Measurements from ENCODE around the gene SLC46A1.

The SLC46A1 gene

DNA sequence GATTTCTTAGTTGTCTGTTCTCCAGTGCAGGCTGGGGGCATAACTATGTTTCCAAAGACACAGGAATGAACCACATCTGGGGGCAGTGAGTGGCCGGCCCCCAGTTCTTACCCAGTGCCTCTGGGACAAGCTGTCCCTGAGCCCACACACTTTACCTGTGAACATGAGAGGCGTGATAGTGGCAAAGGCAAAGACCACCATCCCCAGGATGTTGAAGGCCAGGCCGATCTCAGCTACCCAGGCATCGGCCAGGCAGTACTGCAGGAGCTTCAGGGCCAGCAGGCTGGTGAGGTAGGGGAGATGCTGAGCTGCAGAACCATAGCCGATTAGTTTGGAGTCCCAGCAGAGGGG lies 1.6 kb downstream of the SLC46A1 start:
- Histone ChIP-seq H3F3A (ENCODE audit: insufficient read depth) (no peaks in the 10 kb centered on the region), H3K27me3 (ENCODE audit: low read length) (no peaks in the 10 kb centered on the region), H4K20me1 (ENCODE audit: low read depth, low read length) (no peaks in the 10 kb centered on the region), H3K27ac (ENCODE audit: low read depth, low read length) (no peak overlapping the region), H3K9ac (ENCODE audit: low read length) (no peak overlapping the region), H3K79me2 (ENCODE audit: insufficient read depth, low read length) (no peaks in the 10 kb centered on the region), H3K9me2 (replicated peaks; ENCODE audit: insufficient read depth, low read length) (no peaks in the 10 kb centered on the region), H3K4me3 (ENCODE audit: insufficient read depth, low read length, poor library complexity, severe bottlenecking) (no peak overlapping the region), H3K36me3 (ENCODE audit: low read length) (no peaks in the 10 kb centered on the region), H3K4me2 (ENCODE audit: low read depth, low read length, poor library complexity, severe bottlenecking) (no peak overlapping the region), H3K9me3 (ENCODE audit: insufficient read depth, low read length) (no peaks in the 10 kb centered on the region), H2AFZ (ENCODE audit: low read depth, low read length, severe bottlenecking) (no peak overlapping the region)
- TF ChIP-seq EZH2phosphoT487 (conservative IDR thresholded peaks at IDR 0.05; ENCODE audit: low read length) (no peak), CTCF (IDR thresholded peaks at IDR 0.05; ENCODE audit: insufficient read depth, low read length, poor library complexity, severe bottlenecking) (no peak)

GRCh38 chr17:28404007-28404406 lies 2.0 kb downstream of the SLC46A1 start:
- Histone ChIP-seq H3K4me3 (ENCODE audit: insufficient read depth, low read length, poor library complexity, severe bottlenecking) (no peak overlapping the region), H4K20me1 (ENCODE audit: low read depth, low read length) (no peaks in the 10 kb centered on the region), H3K4me2 (ENCODE audit: low read depth, low read length, poor library complexity, severe bottlenecking) (no peak overlapping the region), H3K9ac (ENCODE audit: low read length) (no peak overlapping the region), H3K9me3 (ENCODE audit: insufficient read depth, low read length) (no peaks in the 10 kb centered on the region), H3K27ac (ENCODE audit: low read depth, low read length) (no peak overlapping the region), H3F3A (ENCODE audit: insufficient read depth) (no peaks in the 10 kb centered on the region), H3K27me3 (ENCODE audit: low read length) (no peaks in the 10 kb centered on the region), H2AFZ (ENCODE audit: low read depth, low read length, severe bottlenecking) (no peak overlapping the region), H3K36me3 (ENCODE audit: low read length) (no peaks in the 10 kb centered on the region), H3K79me2 (ENCODE audit: insufficient read depth, low read length) (no peaks in the 10 kb centered on the region), H3K9me2 (replicated peaks; ENCODE audit: insufficient read depth, low read length) (no peaks in the 10 kb centered on the region)
- TF ChIP-seq CTCF (IDR thresholded peaks at IDR 0.05; ENCODE audit: insufficient read depth, low read length, poor library complexity, severe bottlenecking) (no peak), EZH2phosphoT487 (conservative IDR thresholded peaks at IDR 0.05; ENCODE audit: low read length) (no peak)

- no peak overlapping the region for H3K4me2 ChIP-seq (ENCODE audit: low read depth, low read length, poor library complexity, severe bottlenecking)
- TF ChIP-seq EZH2phosphoT487 (conservative IDR thresholded peaks at IDR 0.05; ENCODE audit: low read length) (no peak), CTCF (IDR thresholded peaks at IDR 0.05; ENCODE audit: insufficient read depth, low read length, poor library complexity, severe bottlenecking) (no peak)
- no peak overlapping the region for H2AFZ ChIP-seq (ENCODE audit: low read depth, low read length, severe bottlenecking)
- H3K79me2 ChIP-seq (ENCODE audit: insufficient read depth, low read length): no peaks in the 10 kb centered on the region
- H4K20me1 ChIP-seq (ENCODE audit: low read depth, low read length): no peaks in the 10 kb centered on the region
- H3K9me3 ChIP-seq (ENCODE audit: insufficient read depth, low read length): no peaks in the 10 kb centered on the region
- no peaks in the 10 kb centered on the region for H3K36me3 ChIP-seq (ENCODE audit: low read length)
- H3K9ac ChIP-seq (ENCODE audit: low read length): no peak overlapping the region
- H3F3A ChIP-seq (ENCODE audit: insufficient read depth): no peaks in the 10 kb centered on the region
- H3K27ac ChIP-seq (ENCODE audit: low read depth, low read length): no peak overlapping the region
- H3K9me2 ChIP-seq (replicated peaks; ENCODE audit: insufficient read depth, low read length): no peaks in the 10 kb centered on the region
- H3K4me3 ChIP-seq (ENCODE audit: insufficient read depth, low read length, poor library complexity, severe bottlenecking): no peak overlapping the region
- H3K27me3 ChIP-seq (ENCODE audit: low read length): no peaks in the 10 kb centered on the region
These were observed 3.2 kb downstream of the SLC46A1 start for GRCh38 chr17:28402844-28403243.

- Histone ChIP-seq H3K9me2 (replicated peaks; ENCODE audit: insufficient read depth, low read length) (no peaks in the 10 kb centered on the region), H3K79me2 (ENCODE audit: insufficient read depth, low read length) (no peaks in the 10 kb centered on the region), H3K9me3 (ENCODE audit: insufficient read depth, low read length) (no peaks in the 10 kb centered on the region), H3K27ac (ENCODE audit: low read depth, low read length) (no peak overlapping the region), H3K4me2 (ENCODE audit: low read depth, low read length, poor library complexity, severe bottlenecking) (no peak overlapping the region), H4K20me1 (ENCODE audit: low read depth, low read length) (no peaks in the 10 kb centered on the region), H3K9ac (ENCODE audit: low read length) (no peak overlapping the region), H3F3A (ENCODE audit: insufficient read depth) (no peaks in the 10 kb centered on the region), H3K4me3 (ENCODE audit: insufficient read depth, low read length, poor library complexity, severe bottlenecking) (no peak overlapping the region), H3K36me3 (ENCODE audit: low read length) (no peaks in the 10 kb centered on the region), H2AFZ (ENCODE audit: low read depth, low read length, severe bottlenecking) (no peak overlapping the region), H3K27me3 (ENCODE audit: low read length) (no peaks in the 10 kb centered on the region)
- TF ChIP-seq CTCF (IDR thresholded peaks at IDR 0.05; ENCODE audit: insufficient read depth, low read length, poor library complexity, severe bottlenecking) (no peak), EZH2phosphoT487 (conservative IDR thresholded peaks at IDR 0.05; ENCODE audit: low read length) (no peak)
These were observed 3.8 kb downstream of the SLC46A1 start for GRCh38 chr17:28402224-28402630.
